ENCODE results near the gene ZBTB16.

The ZBTB16 gene

DNA sequence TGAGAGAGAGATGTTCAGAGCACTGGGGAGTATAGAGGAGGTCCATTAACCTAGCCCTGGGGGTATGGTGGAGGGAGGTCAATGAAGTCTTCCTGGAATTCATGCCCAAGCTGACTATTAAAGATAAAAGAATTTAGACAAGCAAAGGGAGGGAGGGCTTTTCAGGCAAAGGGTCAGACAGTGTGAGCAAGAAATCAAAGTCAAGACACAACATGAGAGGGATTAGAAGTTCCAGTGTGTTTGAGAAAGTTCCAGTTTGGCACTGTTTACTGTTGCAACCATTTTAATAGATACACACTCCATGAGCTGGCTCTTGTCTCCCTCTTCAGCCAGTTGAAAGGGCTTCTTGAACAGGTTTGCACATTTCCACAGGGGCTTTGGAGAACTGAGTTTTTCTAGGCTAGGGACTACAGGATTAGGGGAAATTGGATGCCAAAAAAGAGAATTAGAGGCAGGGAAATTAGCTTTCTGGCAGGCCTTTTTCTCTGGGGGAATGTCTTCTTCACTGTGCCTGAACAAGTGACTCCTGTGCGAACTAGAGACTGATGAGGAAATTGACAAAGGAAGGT is 222.0 kb downstream of the ZBTB16 start:
- peaks cover 0 to 6% (median 0%) of the 10 kb centered on the region in 3 experiments for H3K27me3 ChIP-seq (ENCODE audit: control insufficient read depth in 3 of 3, insufficient read depth in 3 of 3, low read depth in 1 of 3, low read length in 3 of 3)

DNA sequence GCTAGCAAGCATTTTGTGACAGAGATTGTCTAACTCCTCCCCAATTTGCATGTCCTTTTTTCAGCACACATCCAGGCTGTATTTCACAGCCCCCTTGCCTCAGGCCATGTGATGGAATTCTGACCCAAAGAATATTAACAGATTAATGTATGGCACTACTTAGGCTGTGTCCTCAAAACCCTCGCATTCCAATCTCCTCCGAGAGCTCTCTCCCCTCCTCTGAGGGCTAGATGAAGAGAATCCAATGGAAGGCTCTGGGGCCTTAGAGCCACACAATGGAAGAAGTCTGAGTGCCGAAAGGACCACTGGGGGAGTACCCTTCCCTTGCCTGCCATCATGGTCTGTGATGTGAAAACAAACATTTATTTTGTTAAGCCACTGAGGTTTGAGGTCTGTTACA is 223.0 kb downstream of the ZBTB16 start:
- no CpG with 5 or more reads among the region's 3 CpGs for WGBS, 2 donors (ENCODE audit: extremely low coverage in 2 of 2, insufficient read length in 2 of 2, insufficient replicate concordance in 1 of 2)
- Histone ChIP-seq H4K91ac (ENCODE audit: low read depth, low read length, poor library complexity) (no peak overlapping the region), H3K4me1 (ENCODE audit: control insufficient read depth in 2 of 2, insufficient read depth in 1 of 2, low read depth in 1 of 2, low read length in 2 of 2) (peaks cover 0 to 12% of the 10 kb centered on the region in 2 donors)

More for the DNA sequence above, 222.0 kb downstream of the ZBTB16 start:
- Histone ChIP-seq H3K4me2 (ENCODE audit: insufficient read depth, low read length, poor library complexity, severe bottlenecking) (no peak overlapping the region), H2BK120ac (ENCODE audit: low read depth, low read length) (no peak overlapping the region), H3K4ac (ENCODE audit: low read length) (no peak overlapping the region), H2BK12ac (ENCODE audit: low read length) (no peak overlapping the region), H3K9ac (ENCODE audit: low read depth, low read length, poor library complexity) (no peak overlapping the region), H4K91ac (ENCODE audit: low read depth, low read length, poor library complexity) (no peak overlapping the region), H3K18ac (ENCODE audit: low read length) (no peak overlapping the region), H3K14ac (ENCODE audit: low read length) (no peak overlapping the region), H2BK5ac (ENCODE audit: low read length) (no peak overlapping the region), H2BK15ac (ENCODE audit: low read length) (no peak overlapping the region), H3K4me3 (ENCODE audit: low read length in 2 of 2) (no peak overlapping the region), H3K9me3 (replicated peaks in 1 of 2; ENCODE audit: control insufficient read depth in 2 of 2, insufficient read depth in 1 of 2, low read depth in 1 of 2, low read length in 2 of 2) (no peaks in the 10 kb centered on the region), H3K27ac (replicated peaks; ENCODE audit: low read length) (no peak overlapping the region), H3K79me1 (ENCODE audit: low read depth, low read length) (no peaks in the 10 kb centered on the region), H3K4me1 (ENCODE audit: control insufficient read depth in 2 of 2, insufficient read depth in 1 of 2, low read depth in 1 of 2, low read length in 2 of 2) (peaks cover 0 to 12% of the 10 kb centered on the region in 2 donors), H3K23ac (ENCODE audit: low read depth, low read length, poor library complexity) (no peak overlapping the region), H4K8ac (ENCODE audit: low read depth, low read length) (no peak overlapping the region), H2AFZ (ENCODE audit: low read length) (no peak overlapping the region), H2AK5ac (ENCODE audit: low read depth, low read length) (no peak overlapping the region), H3K36me3 (replicated peaks in 1 of 2; ENCODE audit: control insufficient read depth in 2 of 2, insufficient read depth in 2 of 2, low read length in 2 of 2) (no peaks in the 10 kb centered on the region)
- no CpG with 5 or more reads among the region's 1 CpG for WGBS, 2 donors (ENCODE audit: extremely low coverage in 2 of 2, insufficient read length in 2 of 2, insufficient replicate concordance in 1 of 2)
- DNase-seq (ENCODE audit: low spot score), result no peak

DNA sequence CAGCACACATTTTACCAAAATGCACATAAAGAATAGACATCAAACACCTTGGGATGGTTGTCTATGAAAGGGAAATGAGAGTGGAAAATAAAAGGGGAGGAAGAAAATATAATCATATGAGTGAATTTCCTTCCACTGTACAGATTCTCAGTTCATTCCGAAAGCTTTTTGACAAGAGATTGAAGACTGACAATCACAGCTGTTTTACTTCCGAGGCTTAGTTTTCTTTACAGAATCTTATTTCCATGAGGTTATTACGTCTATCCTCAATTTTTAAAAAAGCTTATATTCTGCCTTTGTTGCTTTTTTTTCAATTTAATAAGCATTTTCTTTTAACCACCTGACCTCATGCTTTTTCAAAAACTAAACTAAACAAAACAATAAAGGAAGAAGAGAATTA is 223.9 kb downstream of the ZBTB16 start:
- no peak overlapping the region for H3K18ac ChIP-seq (ENCODE audit: low read length)
- no peak overlapping the region for H2BK15ac ChIP-seq (ENCODE audit: low read length)
- no peak overlapping the region for H3K14ac ChIP-seq (ENCODE audit: low read length)
- H3K4me1 ChIP-seq (ENCODE audit: control insufficient read depth in 2 of 2, insufficient read depth in 1 of 2, low read depth in 1 of 2, low read length in 2 of 2), result peaks cover 0 to 12% of the 10 kb centered on the region in 2 donors
- no peak overlapping the region for H3K4me3 ChIP-seq (ENCODE audit: low read length in 2 of 2)
- no peak overlapping the region for H2AK5ac ChIP-seq (ENCODE audit: low read depth, low read length)
- H3K79me1 ChIP-seq (ENCODE audit: low read depth, low read length), result no peaks in the 10 kb centered on the region
- H2BK5ac ChIP-seq (ENCODE audit: low read length), result no peak overlapping the region
- H3K23ac ChIP-seq (ENCODE audit: low read depth, low read length, poor library complexity), result no peak overlapping the region
- H2BK12ac ChIP-seq (ENCODE audit: low read length), result no peak overlapping the region
- no CpG with 5 or more reads among the region's 3 CpGs for WGBS, 2 donors (ENCODE audit: extremely low coverage in 2 of 2, insufficient read length in 2 of 2, insufficient replicate concordance in 1 of 2)
- peaks cover 0 to 6% (median 0%) of the 10 kb centered on the region in 3 experiments for H3K27me3 ChIP-seq (ENCODE audit: control insufficient read depth in 3 of 3, insufficient read depth in 3 of 3, low read depth in 1 of 3, low read length in 3 of 3)
- H3K9me3 ChIP-seq (replicated peaks in 1 of 2; ENCODE audit: control insufficient read depth in 2 of 2, insufficient read depth in 1 of 2, low read depth in 1 of 2, low read length in 2 of 2), result no peaks in the 10 kb centered on the region
- H3K4me2 ChIP-seq (ENCODE audit: insufficient read depth, low read length, poor library complexity, severe bottlenecking), result no peak overlapping the region
- DNase-seq (ENCODE audit: low spot score), result no peak
- H4K91ac ChIP-seq (ENCODE audit: low read depth, low read length, poor library complexity), result no peak overlapping the region
- no peak overlapping the region for H2BK120ac ChIP-seq (ENCODE audit: low read depth, low read length)
- H3K4ac ChIP-seq (ENCODE audit: low read length), result no peak overlapping the region
- H3K36me3 ChIP-seq (replicated peaks in 1 of 2; ENCODE audit: control insufficient read depth in 2 of 2, insufficient read depth in 2 of 2, low read length in 2 of 2), result no peaks in the 10 kb centered on the region
- H3K27ac ChIP-seq (replicated peaks; ENCODE audit: low read length), result no peak overlapping the region
- H4K8ac ChIP-seq (ENCODE audit: low read depth, low read length), result no peak overlapping the region
- no peak overlapping the region for H3K9ac ChIP-seq (ENCODE audit: low read depth, low read length, poor library complexity)
- H2AFZ ChIP-seq (ENCODE audit: low read length), result no peak overlapping the region

More for the DNA sequence above, 223.0 kb downstream of the ZBTB16 start:
- Histone ChIP-seq H2BK120ac (ENCODE audit: low read depth, low read length) (no peak overlapping the region), H3K27me3 (ENCODE audit: control insufficient read depth in 3 of 3, insufficient read depth in 3 of 3, low read depth in 1 of 3, low read length in 3 of 3) (peaks cover 0 to 6% (median 0%) of the 10 kb centered on the region in 3 experiments), H3K23ac (ENCODE audit: low read depth, low read length, poor library complexity) (no peak overlapping the region), H4K8ac (ENCODE audit: low read depth, low read length) (no peak overlapping the region), H2AFZ (ENCODE audit: low read length) (no peak overlapping the region), H3K9ac (ENCODE audit: low read depth, low read length, poor library complexity) (no peak overlapping the region), H3K79me1 (ENCODE audit: low read depth, low read length) (no peaks in the 10 kb centered on the region), H3K14ac (ENCODE audit: low read length) (no peak overlapping the region), H2BK15ac (ENCODE audit: low read length) (no peak overlapping the region), H3K36me3 (replicated peaks in 1 of 2; ENCODE audit: control insufficient read depth in 2 of 2, insufficient read depth in 2 of 2, low read length in 2 of 2) (no peaks in the 10 kb centered on the region), H3K4me3 (ENCODE audit: low read length in 2 of 2) (no peak overlapping the region), H3K9me3 (replicated peaks in 1 of 2; ENCODE audit: control insufficient read depth in 2 of 2, insufficient read depth in 1 of 2, low read depth in 1 of 2, low read length in 2 of 2) (no peaks in the 10 kb centered on the region), H3K4ac (ENCODE audit: low read length) (no peak overlapping the region), H2BK12ac (ENCODE audit: low read length) (no peak overlapping the region), H3K27ac (replicated peaks; ENCODE audit: low read length) (no peak overlapping the region), H2BK5ac (ENCODE audit: low read length) (no peak overlapping the region), H3K18ac (ENCODE audit: low read length) (no peak overlapping the region), H2AK5ac (ENCODE audit: low read depth, low read length) (no peak overlapping the region), H3K4me2 (ENCODE audit: insufficient read depth, low read length, poor library complexity, severe bottlenecking) (no peak overlapping the region)
- DNase-seq (ENCODE audit: low spot score), result no peak

DNA sequence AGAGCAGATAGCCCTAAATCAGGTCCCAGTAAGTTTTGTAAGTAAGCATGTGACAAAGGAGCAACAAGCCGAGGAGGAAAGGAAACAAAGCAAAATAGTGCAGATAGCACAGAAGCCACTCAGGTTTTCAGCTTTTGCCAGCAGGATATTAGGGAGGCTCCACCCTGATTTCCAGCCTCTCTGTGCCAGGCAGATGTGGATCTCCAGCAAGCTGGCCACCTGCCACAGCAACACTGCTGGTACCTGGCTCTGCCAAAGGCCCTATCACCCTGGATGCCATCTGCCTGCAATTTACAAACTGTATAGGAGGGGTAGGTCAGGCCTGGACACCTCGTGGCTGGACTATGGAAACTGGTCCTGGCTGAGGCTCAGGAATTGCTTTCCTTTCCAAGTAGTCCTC is 224.5 kb downstream of the ZBTB16 start:
- Histone ChIP-seq H3K4ac (ENCODE audit: low read length) (no peak overlapping the region), H3K27ac (replicated peaks; ENCODE audit: low read length) (no peak overlapping the region), H3K18ac (ENCODE audit: low read length) (peak overlapping the region; percentile 81), H2BK15ac (ENCODE audit: low read length) (no peak overlapping the region), H2BK5ac (ENCODE audit: low read length) (no peak overlapping the region), H3K4me3 (ENCODE audit: low read length in 2 of 2) (no peak overlapping the region), H3K27me3 (ENCODE audit: control insufficient read depth in 3 of 3, insufficient read depth in 3 of 3, low read depth in 1 of 3, low read length in 3 of 3) (peaks cover 0 to 6% (median 0%) of the 10 kb centered on the region in 3 experiments), H3K4me1 (ENCODE audit: control insufficient read depth in 2 of 2, insufficient read depth in 1 of 2, low read depth in 1 of 2, low read length in 2 of 2) (peaks cover 0 to 12% of the 10 kb centered on the region in 2 donors), H3K36me3 (replicated peaks in 1 of 2; ENCODE audit: control insufficient read depth in 2 of 2, insufficient read depth in 2 of 2, low read length in 2 of 2) (no peaks in the 10 kb centered on the region), H2AK5ac (ENCODE audit: low read depth, low read length) (no peak overlapping the region), H3K79me1 (ENCODE audit: low read depth, low read length) (no peaks in the 10 kb centered on the region), H3K9ac (ENCODE audit: low read depth, low read length, poor library complexity) (no peak overlapping the region), H3K4me2 (ENCODE audit: insufficient read depth, low read length, poor library complexity, severe bottlenecking) (no peak overlapping the region), H2BK12ac (ENCODE audit: low read length) (peak overlapping the region; percentile 97), H2BK120ac (ENCODE audit: low read depth, low read length) (no peak overlapping the region), H3K14ac (ENCODE audit: low read length) (peak overlapping the region; percentile 78), H3K23ac (ENCODE audit: low read depth, low read length, poor library complexity) (no peak overlapping the region), H4K8ac (ENCODE audit: low read depth, low read length) (no peak overlapping the region), H4K91ac (ENCODE audit: low read depth, low read length, poor library complexity) (no peak overlapping the region), H3K9me3 (replicated peaks in 1 of 2; ENCODE audit: control insufficient read depth in 2 of 2, insufficient read depth in 1 of 2, low read depth in 1 of 2, low read length in 2 of 2) (no peaks in the 10 kb centered on the region), H2AFZ (ENCODE audit: low read length) (no peak overlapping the region)
- no CpG with 5 or more reads among the region's 2 CpGs for WGBS, 2 donors (ENCODE audit: extremely low coverage in 2 of 2, insufficient read length in 2 of 2, insufficient replicate concordance in 1 of 2)
- no peak for DNase-seq (ENCODE audit: low spot score)

Measured in neuronal stem cell (in vitro differentiated cells).